K562 (cell line): ENCODE measurements around the gene MBD5. TPM values are rescaled to one million over a fixed set of nuclear protein-coding genes. Genes with fewer than 3 reads are reported as not detected.

Source experiments
- C11orf30 ChIP-seq: fragments of 450-650 bp; IDR thresholded peaks from 2 replicates; pipeline ENCODE4 v1.6.1; 2016; ENCODE audit warnings: low read depth, mild to moderate bottlenecking
- HSF4 ChIP-seq: fragments of 250-450 bp; sonication (Bioruptor Pico); IDR thresholded peaks from 2 replicates; pipeline ENCODE4 v2.1.2; 2022; ENCODE audit warnings: mild to moderate bottlenecking, moderate library complexity, borderline replicate concordance
- RBM22 ChIP-seq: fragments of 200-400 bp; formaldehyde crosslinking; IDR thresholded peaks from 2 replicates; pipeline ENCODE4 v1.6.1; 2018; ENCODE audit warnings: low read length, low read depth; ENCODE audit not compliant: poor library complexity, severe bottlenecking
- RFX1 ChIP-seq: fragments of 450-650 bp; IDR thresholded peaks from 2 replicates; pipeline ENCODE4 v1.6.1; 2016; ENCODE audit warnings: mild to moderate bottlenecking, moderate library complexity
- WHSC1 ChIP-seq: IDR thresholded peaks from one replicate; pipeline ENCODE4 v1.6.1; 2012; ENCODE audit warnings: low read length, control low read depth, inconsistent platforms
- ZNF324 ChIP-seq: fragments of 250-450 bp; sonication (Bioruptor Pico); IDR thresholded peaks from 2 replicates; pipeline ENCODE4 v1.4.0; 2020; ENCODE audit warnings: mild to moderate bottlenecking
- ZNF584 ChIP-seq: fragments of 200-800 bp; sonication (Bioruptor generic); IDR thresholded peaks from 2 replicates; pipeline ENCODE4 v1.6.1; 2016; ENCODE audit warnings: low read depth, mild to moderate bottlenecking, missing genetic modification characterization, missing compliant biosample characterization
- polyA plus RNA-seq, 8 experiments: library from polyadenylated mRNA; depleted of rRNA in 4 of 8; stranded (reverse) in 5 of 8; unstranded in 3 of 8; fragments of >200 nt; fragmentation: Nextera tagmentation in 2 of 8; fragmentation: Illumina TruSeq in 1 of 8; extraction: Ambion mirVana in 2 of 8; extraction: Trizol in 1 of 8; gene quantifications; 2 replicates each; pipeline versions ENCODE4 v1.2.1 to v1.2.3, GENCODE V29; 2011 to 2014; ENCODE audit warnings: inconsistent platforms in 1 of 8, missing spikeins in 1 of 8
- total RNA-seq, 7 experiments: library from RNA; depleted of rRNA in 6 of 7; stranded (reverse); fragments of >200 nt in 6 of 7; fragmentation: Illumina TruSeq in 2 of 7; extraction: Trizol in 2 of 7; gene quantifications; 2 replicates each; pipeline versions ENCODE4 v1.2.1 to v1.2.3, GENCODE V29; 2011 to 2021; ENCODE audit warnings: low replicate concordance in 1 of 7
- TF ChIP-seq, protein P1 (sequence below): fragments of 250-450 bp; sonication (Bioruptor Pico); IDR thresholded peaks from 2 replicates; pipeline ENCODE4 v1.9.0; 2021; ENCODE audit warnings: mild to moderate bottlenecking
- TF ChIP-seq, protein P2 (sequence below): fragments of 250-450 bp; sonication (Bioruptor Pico); IDR thresholded peaks from 2 replicates; pipeline ENCODE4 v1.4.0; 2020
- TF ChIP-seq, protein P3 (sequence below): fragments of 250-450 bp; sonication (Bioruptor Pico); IDR thresholded peaks from 2 replicates; pipeline ENCODE4 v1.4.0; 2020; ENCODE audit warnings: mild to moderate bottlenecking, moderate library complexity

Gene MBD5
- total and polyA plus RNA-seq, 9 of the 15 experiments (the other 6 are each of a cell fraction or from before 2014, with no cell fraction given) = 3.4 to 14.5 (median 9.0) TPM

DNA sequence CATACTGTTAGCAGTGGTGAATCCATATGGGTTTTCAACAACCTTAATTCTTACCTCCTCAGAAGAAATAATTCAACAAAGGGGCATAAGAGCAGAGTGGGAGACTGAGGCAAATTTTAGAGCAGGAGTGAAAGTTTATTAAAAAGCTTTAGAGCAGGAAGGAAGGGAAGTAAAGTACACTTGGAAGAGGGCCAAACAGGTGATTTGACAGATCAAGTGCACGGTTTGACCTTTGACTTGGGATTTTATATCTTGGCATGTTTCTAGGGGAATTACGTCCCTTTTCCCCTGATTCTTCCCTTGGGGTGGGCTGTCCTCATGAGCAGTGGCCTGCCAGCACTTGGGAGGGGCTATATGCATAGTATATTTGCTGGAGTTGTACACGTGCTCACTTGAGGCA, 280.5 kb downstream of the MBD5 start (continued):
- TF ChIP-seq HSF4 (CRISPR knock-in tag) = no peak
- no peak for TF ChIP-seq WHSC1
- TF ChIP-seq, protein P1, sequence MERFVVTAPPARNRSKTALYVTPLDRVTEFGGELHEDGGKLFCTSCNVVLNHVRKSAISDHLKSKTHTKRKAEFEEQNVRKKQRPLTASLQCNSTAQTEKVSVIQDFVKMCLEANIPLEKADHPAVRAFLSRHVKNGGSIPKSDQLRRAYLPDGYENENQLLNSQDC (CRISPR knock-in tag) = no peak
- no peak for TF ChIP-seq ZNF324 (CRISPR knock-in tag)
- no peak for TF ChIP-seq RBM22
- no peak for TF ChIP-seq C11orf30
- TF ChIP-seq, protein P2, sequence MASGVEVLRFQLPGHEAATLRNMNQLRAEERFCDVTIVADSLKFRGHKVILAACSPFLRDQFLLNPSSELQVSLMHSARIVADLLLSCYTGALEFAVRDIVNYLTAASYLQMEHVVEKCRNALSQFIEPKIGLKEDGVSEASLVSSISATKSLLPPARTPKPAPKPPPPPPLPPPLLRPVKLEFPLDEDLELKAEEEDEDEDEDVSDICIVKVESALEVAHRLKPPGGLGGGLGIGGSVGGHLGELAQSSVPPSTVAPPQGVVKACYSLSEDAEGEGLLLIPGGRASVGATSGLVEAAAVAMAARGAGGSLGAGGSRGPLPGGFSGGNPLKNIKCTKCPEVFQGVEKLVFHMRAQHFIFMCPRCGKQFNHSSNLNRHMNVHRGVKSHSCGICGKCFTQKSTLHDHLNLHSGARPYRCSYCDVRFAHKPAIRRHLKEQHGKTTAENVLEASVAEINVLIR (CRISPR knock-in tag) = no peak
- TF ChIP-seq RFX1 = no peak
- TF ChIP-seq, protein P3, sequence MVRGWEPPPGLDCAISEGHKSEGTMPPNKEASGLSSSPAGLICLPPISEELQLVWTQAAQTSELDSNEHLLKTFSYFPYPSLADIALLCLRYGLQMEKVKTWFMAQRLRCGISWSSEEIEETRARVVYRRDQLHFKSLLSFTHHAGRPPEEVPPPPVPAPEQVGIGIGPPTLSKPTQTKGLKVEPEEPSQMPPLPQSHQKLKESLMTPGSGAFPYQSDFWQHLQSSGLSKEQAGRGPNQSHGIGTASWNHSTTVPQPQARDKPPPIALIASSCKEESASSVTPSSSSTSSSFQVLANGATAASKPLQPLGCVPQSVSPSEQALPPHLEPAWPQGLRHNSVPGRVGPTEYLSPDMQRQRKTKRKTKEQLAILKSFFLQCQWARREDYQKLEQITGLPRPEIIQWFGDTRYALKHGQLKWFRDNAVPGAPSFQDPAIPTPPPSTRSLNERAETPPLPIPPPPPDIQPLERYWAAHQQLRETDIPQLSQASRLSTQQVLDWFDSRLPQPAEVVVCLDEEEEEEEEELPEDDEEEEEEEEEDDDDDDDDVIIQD (CRISPR knock-in tag) = no peak
- TF ChIP-seq ZNF584 (CRISPR knock-in tag) = no peak
